Stimulated activated CD8-positive, alpha-beta memory T cell treated with anti-CD3 and anti-CD28 coated beads, Interleukin-7, amount 100 ng/mL, for 4 hours (primary cell): ENCODE data around the gene TEX12.
"Not testable (repeated sequence)": the region's sequence is repeated elsewhere in the genome, so short reads cannot be mapped to it uniquely, and the experiment has no call there.

Experiments
- DNase-seq, 2 donors: peaks; one replicate each; pipeline ENCODE4 v3.0.0-alpha.2; 2020; ENCODE audit warnings: low read depth in 2 of 2

Gene TEX12

DNA sequence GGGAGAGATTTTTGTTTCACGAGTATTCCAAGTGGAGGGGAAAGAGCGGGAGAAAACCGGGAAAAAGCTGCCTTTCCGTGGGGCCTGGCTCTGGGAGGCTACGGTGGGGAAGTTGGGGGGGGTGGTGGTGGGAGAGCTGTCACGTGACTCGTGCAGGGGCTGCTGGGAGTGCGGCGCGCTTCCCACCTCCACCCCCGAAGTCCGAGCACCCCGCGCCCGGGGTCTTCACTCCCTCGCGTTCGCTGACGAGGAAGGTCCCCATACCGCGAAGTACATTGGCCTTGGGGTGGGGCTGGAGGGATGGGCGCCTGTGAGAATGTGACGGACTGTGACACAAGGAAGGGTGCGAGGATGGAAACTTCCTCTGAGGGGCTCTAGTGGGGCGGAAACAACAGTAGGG, at the start of gene TEX12:
Gene TEX12, plus strand, starts transcription at position 228 of the 400 bp plus-strand sequence. CDS start 1,897 bp downstream, outside the sequence.
- DNase-seq, result no peak

DNA sequence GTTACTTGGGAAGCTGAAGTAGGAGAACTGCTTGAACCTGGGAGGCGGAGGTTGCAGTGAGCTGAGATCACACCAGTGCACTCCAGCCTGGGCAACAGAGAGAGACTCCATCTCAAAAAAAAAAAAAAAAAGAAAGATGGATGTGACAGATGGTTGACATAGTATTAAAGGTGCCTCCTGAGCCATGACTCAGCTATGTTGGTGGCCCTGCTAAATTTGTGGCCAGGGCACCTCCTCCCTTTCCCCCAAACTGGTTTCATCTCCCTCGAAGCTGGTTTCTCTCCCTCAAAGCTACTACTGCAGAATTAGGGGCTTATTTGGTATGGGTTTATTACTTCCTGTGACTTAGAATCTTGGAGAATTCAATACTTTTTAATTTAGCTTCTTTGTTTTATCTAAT, 49.0 kb upstream of the TEX12 start:
- DNase-seq, result no peak

DNA sequence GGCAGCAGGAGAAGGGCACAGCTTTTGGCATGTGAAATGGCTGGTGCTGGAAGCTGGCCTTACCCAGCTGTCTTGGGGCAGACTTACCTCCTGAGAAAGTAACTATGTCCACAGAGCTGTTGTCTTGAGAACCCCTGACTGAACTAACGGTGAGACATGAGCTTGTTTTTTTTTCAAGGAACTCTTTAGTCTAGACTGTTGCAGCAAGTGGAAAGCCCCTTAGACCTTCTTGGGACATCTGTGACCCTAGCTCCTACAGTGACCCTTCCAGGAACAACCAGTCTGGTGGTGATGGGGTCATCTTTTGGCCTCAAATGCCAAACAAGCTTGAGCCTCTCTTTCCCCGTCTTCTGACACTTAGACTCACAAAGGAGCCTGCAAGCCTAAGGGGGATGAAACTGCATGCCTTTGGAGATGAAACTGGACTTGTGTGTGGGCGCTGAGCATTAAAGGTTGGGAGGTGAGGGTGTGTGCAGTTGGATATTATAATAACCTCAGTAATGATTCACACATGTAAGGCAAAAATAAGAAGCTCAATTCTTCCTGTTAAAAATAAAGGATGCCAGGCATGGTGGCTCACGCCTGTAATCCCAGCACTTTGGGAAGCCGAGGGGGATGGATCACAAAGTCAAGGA, 45.1 kb upstream of the TEX12 start:
- no peak for DNase-seq

- no peak for DNase-seq
These were observed 44.0 kb upstream of the TEX12 start for GRCh38 chr11:112123129-112123528.

DNA sequence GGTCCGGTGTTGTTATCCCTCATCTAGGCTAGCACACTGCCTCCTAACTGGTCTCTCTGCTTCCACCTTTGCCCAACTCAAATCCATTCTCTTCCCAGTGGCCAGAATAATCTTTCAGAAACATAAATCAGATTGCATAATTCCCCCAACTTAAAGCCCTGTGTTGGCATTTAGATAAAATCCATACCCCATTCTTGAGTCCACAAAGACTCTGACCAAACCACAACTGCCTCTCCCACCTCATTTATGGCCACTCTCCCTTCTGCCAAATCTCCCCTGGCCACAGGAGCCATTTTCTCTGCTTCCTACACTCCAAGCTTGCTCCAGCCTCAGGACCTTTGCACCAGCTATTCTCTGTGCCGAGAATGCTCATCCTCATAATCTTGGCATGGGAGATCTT, 40.1 kb upstream of the TEX12 start:
- no peak for DNase-seq

GRCh38 chr11:112128483-112129121, 38.6 kb upstream of the TEX12 start:
- DNase-seq, result no peak

DNA sequence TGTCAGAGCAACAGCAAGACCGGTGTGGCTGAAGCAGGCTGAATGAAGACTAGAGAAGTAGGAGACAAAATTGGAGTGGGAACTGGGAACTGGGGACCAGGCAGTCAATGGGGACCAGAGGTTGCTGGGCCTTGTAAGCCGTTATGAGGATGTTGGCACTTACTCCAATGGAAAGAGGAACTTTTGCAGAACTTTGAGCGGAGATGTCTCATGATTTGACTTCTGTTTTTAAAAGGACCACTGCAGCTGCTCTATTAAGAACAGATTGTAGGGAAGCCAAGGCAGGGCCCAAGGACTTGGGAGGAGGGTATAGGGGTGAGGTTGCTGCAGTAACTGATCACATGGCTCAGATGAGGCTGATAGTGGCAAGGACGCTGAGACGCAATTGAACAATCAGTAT, 37.5 kb upstream of the TEX12 start:
- DNase-seq, result no peak

DNA sequence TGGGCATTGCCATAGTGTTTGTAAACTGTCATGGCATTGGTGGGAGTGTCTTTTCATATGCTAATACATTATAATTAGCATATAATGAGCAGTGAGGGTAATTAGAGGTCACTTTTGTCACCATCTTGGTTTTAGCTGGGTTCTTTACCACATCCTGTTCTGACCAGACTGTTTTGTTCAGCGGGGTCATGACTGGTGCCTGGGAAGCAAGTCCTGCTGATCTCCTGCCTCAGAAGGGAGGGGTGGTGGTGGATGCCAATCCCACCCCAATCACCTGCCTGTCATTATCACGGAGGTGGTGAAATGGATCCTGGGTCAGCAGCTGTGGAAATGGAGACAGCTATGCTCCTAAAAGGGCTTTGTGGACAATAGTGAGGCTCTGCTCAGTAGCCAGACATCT, 34.4 kb upstream of the TEX12 start:
- DNase-seq, result no peak

DNA sequence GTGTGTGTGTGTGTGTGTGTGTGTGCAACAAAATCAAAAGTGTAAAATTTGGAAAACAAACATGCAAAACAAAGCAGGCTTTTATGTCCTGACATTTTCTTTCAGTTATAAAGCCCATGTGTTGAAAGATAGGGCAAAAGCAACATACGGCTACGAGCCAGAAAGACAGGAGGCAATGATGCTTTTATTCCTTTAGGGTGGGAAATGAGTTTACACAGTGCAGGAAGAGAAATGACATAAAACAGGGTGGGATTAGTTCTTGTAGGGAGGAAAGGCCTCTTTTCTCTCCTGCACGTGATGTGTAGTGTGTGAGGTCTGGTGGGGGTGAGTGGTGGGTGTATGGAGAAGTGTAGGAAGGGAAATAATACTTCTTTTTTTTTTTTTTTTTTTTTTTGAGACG, 32.7 kb upstream of the TEX12 start:
- DNase-seq, result no peak

DNA sequence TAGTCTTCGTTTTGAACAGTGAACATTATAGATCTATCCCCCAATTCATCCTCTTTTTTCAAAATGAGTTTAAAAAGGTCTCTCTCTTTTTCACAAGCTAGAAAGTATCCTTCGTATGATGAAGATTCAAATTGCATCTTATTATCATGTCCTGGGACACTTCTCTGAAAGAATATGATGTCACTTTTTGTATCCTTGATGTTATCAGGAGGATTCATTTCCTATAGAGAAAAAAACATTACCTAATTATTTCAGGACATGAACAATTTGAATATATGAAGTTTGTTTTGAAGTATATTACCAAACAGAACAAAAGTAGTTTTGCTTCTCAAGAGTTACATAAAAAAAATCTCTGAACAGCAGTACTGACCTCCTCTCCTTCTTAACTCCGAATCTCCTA, 23.6 kb upstream of the TEX12 start:
- DNase-seq, result no peak

DNA sequence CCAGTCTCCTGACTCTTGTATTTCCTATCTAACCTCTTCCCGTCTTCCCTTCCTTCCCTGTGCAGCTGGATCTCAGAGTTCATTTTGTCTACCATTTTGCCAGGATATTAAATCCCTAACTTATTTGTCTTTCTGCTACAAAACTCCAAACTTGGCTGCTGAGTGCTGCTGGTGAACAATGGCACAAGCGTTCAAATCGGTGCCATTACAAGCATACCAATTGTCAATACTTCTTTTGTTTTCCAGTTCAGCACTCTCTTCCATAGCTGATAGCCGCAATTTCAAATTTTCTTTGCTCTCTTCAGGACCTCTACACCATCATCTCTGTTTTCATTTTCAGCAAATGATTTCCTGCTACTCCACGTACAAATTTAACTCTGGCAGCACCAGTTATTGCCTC, 16.7 kb upstream of the TEX12 start:
- no peak for DNase-seq

GRCh38 chr11:112156153-112156955, 10.8 kb upstream of the TEX12 start:
- DNase-seq, result no peak

GRCh38 chr11:112156956-112157766, 10.0 kb upstream of the TEX12 start:
- no peak for DNase-seq

GRCh38 chr11:112159098-112160065, 7.8 kb upstream of the TEX12 start:
- DNase-seq, result no peak

GRCh38 chr11:112160091-112160848, 6.9 kb upstream of the TEX12 start:
- DNase-seq, result no peak

- DNase-seq, result no peak
These were observed 6.2 kb upstream of the TEX12 start for GRCh38 chr11:112161012-112161411.

GRCh38 chr11:112162200-112162599, 5.0 kb upstream of the TEX12 start:
- DNase-seq, result not testable (repeated sequence)

- no peak for DNase-seq
These were observed 4.2 kb upstream of the TEX12 start for GRCh38 chr11:112162761-112163546.
